Thoracic aorta (tissue), 2 donors: ENCODE data around the gene ZDHHC16. TPM values are rescaled to one million over a fixed set of nuclear protein-coding genes. Genes with fewer than 3 reads are reported as not detected.

Source experiments
- ATAC-seq: fragments of 150-250 bp; one replicate; pipeline ENCODE4 v1.8.0; 2017; ENCODE audit warnings: low read depth; ENCODE audit not compliant: insufficient number of reproducible peaks, low FRiP score
- DNase-seq: peaks from one replicate; pipeline ENCODE4 v3.0.0-alpha.2; 2020; ENCODE audit warnings: low spot score
- H3K27ac ChIP-seq, 2 donors: fragments of 200-600 bp; sonication (generic); 1 replicate in 1 of 2; 2 replicates in 1 of 2; pipeline ENCODE4 v1.5.1; 2016; ENCODE audit warnings: mild to moderate bottlenecking in 2 of 2, moderate library complexity in 2 of 2
- H3K27me3 ChIP-seq: fragments of 200-600 bp; sonication (generic); replicated peaks from 2 replicates; pipeline ENCODE4 v1.6.0; 2016; ENCODE audit warnings: mild to moderate bottlenecking; ENCODE audit not compliant: insufficient read depth
- H3K36me3 ChIP-seq: fragments of 200-600 bp; sonication (generic); one replicate; pipeline ENCODE4 v1.5.1; 2016
- H3K4me1 ChIP-seq, 2 donors: fragments of 200-600 bp; sonication (generic); 1 replicate in 1 of 2; 2 replicates in 1 of 2; pipeline versions ENCODE4 v1.5.1 to v1.6.0; 2016; ENCODE audit warnings: low read depth in 2 of 2, mild to moderate bottlenecking in 1 of 2; ENCODE audit not compliant: control insufficient read depth in 1 of 2
- H3K4me3 ChIP-seq: fragments of 200-600 bp; sonication (generic); 2 replicates; pipeline ENCODE4 v1.5.1; 2016; ENCODE audit warnings: mild to moderate bottlenecking
- H3K9me3 ChIP-seq: fragments of 200-600 bp; sonication (generic); 2 replicates; pipeline ENCODE4 v1.5.1; 2016
- total RNA-seq, 2 donors: library from RNA; depleted of rRNA; stranded (reverse); fragments of >200 nt; gene quantifications; one replicate each; pipeline versions ENCODE4 v1.1.0 to v1.2.3, GENCODE V29; 2016
- TF ChIP-seq, protein P1 (sequence below): fragments of 200-600 bp; sonication (generic); IDR thresholded peaks from one replicate; pipeline ENCODE4 v1.5.1; 2019; ENCODE audit warnings: antibody characterized with exemption

The ZDHHC16 gene
- total RNA-seq, 2 donors from 2014 or later, result 23.4 to 31.7 TPM

DNA sequence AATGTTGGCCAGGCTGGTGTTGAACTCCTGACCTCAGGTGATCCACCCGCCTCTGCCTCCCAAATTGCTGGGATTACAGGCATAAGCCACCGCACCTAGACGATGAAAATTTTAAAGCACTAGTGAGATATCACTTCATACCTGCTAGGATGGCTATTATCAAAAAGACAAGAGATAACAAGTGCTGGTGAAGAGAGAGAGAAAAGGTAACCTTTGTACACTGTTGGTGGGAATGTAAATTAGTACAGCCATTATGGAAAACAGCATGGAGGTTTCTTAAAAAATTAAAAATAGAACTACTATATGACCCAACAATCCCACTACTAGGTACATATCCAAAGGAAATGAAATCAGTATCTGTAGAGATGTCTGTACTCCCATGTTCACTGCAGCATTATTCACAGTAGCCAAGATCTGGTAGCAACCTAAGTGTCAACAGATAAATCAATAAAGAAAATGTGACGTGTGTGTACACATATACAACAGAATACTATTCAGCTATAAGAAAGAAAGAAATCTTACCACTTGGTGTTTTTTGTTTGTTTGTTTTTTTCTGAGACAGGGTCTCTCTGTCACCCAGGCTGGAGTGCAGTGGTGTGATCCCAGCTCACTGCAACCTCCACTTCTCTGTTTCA lies 39.8 kb downstream of the ZDHHC16 start:
- TF ChIP-seq, protein P1, sequence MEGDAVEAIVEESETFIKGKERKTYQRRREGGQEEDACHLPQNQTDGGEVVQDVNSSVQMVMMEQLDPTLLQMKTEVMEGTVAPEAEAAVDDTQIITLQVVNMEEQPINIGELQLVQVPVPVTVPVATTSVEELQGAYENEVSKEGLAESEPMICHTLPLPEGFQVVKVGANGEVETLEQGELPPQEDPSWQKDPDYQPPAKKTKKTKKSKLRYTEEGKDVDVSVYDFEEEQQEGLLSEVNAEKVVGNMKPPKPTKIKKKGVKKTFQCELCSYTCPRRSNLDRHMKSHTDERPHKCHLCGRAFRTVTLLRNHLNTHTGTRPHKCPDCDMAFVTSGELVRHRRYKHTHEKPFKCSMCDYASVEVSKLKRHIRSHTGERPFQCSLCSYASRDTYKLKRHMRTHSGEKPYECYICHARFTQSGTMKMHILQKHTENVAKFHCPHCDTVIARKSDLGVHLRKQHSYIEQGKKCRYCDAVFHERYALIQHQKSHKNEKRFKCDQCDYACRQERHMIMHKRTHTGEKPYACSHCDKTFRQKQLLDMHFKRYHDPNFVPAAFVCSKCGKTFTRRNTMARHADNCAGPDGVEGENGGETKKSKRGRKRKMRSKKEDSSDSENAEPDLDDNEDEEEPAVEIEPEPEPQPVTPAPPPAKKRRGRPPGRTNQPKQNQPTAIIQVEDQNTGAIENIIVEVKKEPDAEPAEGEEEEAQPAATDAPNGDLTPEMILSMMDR, result no peak
- DNase-seq (no peak), ATAC-seq (no peak)
- Histone ChIP-seq H3K4me3 (no peak overlapping the region), H3K9me3 (no peaks in the 10 kb centered on the region), H3K27me3 (no peaks in the 10 kb centered on the region), H3K36me3 (peaks cover 8% of the 10 kb centered on the region), H3K4me1 (peaks cover 15 to 20% of the 10 kb centered on the region in 2 donors), H3K27ac (no peak overlapping the region)

DNA sequence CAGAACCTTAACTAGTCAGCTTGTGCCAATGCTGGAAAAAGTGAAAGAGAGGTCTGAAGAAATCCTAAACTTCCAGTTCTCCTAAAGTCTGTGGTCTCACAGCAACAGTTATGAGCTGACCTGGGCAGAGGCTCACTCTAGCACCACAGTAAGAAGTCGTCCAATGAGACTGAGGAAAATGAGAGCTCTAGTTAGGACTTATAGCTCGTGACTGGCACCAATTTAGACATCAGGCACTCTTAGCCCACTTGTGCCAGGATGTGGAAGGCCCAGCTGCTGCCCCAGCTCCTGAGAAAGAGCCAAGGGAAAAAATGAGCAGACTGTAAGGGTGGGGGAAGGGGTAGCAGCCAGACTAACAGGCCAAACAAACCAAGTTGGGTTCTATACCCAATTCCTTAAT lies 44.6 kb downstream of the ZDHHC16 start:
- H3K4me1 ChIP-seq, result peaks cover 25 to 41% of the 10 kb centered on the region in 2 donors
- no peaks in the 10 kb centered on the region for H3K9me3 ChIP-seq
- ATAC-seq, result peak; percentile 59
- no peak for DNase-seq
- no peaks in the 10 kb centered on the region for H3K27me3 ChIP-seq
- TF ChIP-seq, protein P1, result no peak
- H3K4me3 ChIP-seq, result no peak overlapping the region
- no peaks in the 10 kb centered on the region for H3K36me3 ChIP-seq
- peak overlapping the region; percentile 50 to 75 for H3K27ac ChIP-seq

- no peaks in the 10 kb centered on the region for H3K27me3 ChIP-seq
- no peak for DNase-seq
- no peaks in the 10 kb centered on the region for H3K36me3 ChIP-seq
- H3K4me3 ChIP-seq, result no peak overlapping the region
- no peak for ATAC-seq
- peaks cover 26 to 55% of the 10 kb centered on the region in 2 donors for H3K4me1 ChIP-seq
- TF ChIP-seq, protein P1, result no peak
- peak overlapping the region; percentile 11 to 15 for H3K27ac ChIP-seq
- no peaks in the 10 kb centered on the region for H3K9me3 ChIP-seq
Measured at GRCh38 chr10:97494151-97494550, 48.2 kb downstream of the ZDHHC16 start.

DNA sequence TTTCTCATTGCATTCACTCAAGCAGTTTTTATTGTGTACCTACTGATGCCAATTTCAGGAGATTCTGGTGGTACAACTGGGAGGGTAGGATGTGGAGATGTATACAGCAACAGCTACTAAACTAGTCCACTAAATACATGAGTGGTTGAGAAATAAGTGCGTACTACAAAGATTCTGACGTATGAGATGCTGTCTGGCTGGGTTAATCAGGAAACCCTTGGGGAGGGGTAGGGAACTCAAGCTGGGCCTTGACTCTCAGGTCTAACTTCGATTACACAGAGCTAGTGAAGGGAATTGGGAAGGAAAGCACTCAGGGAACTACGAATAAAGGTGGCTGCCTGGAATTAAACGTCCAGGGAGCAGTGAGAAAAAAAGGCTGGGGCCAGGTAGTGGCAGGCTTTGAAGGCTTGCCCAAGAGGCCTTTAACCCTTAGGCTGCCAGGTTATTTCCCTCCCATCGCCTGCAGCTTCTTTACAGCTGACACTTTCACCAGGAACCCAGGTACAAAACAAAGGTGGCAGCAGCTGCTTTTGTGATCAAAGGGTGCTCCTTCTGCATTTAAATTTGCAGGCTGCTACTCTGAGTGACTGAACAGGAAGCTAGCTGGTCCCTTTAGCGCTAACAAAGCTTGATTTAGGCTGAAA lies 49.0 kb downstream of the ZDHHC16 start:
- ATAC-seq (no peak), DNase-seq (no peak)
- Histone ChIP-seq H3K27ac (peak overlapping the region; percentile 15 to 46), H3K9me3 (no peaks in the 10 kb centered on the region), H3K36me3 (no peaks in the 10 kb centered on the region), H3K27me3 (no peaks in the 10 kb centered on the region), H3K4me3 (peak overlapping the region; percentile 11), H3K4me1 (peaks cover 26 to 49% of the 10 kb centered on the region in 2 donors)
- TF ChIP-seq, protein P1, result no peak

DNA sequence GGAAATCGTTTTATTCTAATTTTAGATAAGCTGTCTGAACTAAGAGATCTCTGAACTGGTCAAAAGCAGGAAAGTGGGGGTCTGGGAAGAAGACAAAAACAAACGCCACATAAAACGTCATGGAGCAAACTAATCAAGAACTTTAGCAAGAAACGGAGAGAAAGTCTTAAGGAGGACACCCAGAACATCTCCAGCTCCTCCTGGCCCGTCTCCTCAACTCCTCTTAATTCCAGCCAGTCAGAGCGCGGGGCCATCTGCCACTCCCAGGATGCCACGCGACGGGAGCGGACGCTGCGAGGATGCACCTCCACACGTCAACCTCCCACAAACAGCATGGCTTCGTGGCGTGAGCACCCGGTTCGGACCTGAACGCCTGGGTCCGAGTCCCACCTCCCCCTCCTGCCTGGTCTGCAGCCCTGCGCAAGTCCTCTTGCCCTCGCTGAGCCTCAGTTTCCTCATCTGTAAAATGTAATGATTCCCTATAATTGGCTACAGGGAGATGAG lies 51.6 kb downstream of the ZDHHC16 start:
- TF ChIP-seq, protein P1, result no peak
- peak overlapping the region; percentile 83 for H3K4me3 ChIP-seq
- no peaks in the 10 kb centered on the region for H3K36me3 ChIP-seq
- no peaks in the 10 kb centered on the region for H3K27me3 ChIP-seq
- no peaks in the 10 kb centered on the region for H3K9me3 ChIP-seq
- ATAC-seq (no peak), DNase-seq (peak; percentile 29)
- peak overlapping the region; percentile 82 to 92 for H3K27ac ChIP-seq
- peaks cover 18 to 45% of the 10 kb centered on the region in 2 donors for H3K4me1 ChIP-seq
